ENCODE results near the gene CORO2A. TPM values are rescaled to one million over a fixed set of nuclear protein-coding genes. Genes with fewer than 3 reads are reported as not detected.
"Not testable (repeated sequence)": the region's sequence is repeated elsewhere in the genome, so short reads cannot be mapped to it uniquely, and the experiment has no call there.

The CORO2A gene
- total and polyA plus RNA-seq, 8 donors: 2.8 to 26.7 (median 10.7) TPM

DNA sequence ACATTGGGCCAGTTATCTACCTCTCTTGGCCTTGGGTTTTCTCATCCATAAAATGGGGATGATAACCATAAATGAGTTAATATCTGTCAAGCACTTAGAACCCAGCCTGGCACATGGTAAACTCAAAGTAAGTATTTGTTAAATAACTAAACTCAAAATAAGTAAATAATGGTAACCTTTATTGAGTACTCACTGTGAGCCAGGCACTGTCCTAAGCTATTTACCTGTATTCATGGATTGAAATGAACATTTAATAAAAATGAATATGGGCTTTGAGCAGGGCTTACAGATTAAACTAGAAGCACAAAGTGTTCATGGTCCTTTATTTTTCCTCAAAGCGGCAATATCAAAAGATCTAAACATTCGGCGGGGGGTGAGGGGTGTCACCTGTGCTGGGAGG is 16.7 kb downstream of the CORO2A start:
- intact Hi-C loops (cut with DNase I; ENCODE audit: low total_unique reads): no loop called here
- no peaks in the 10 kb centered on the region for H3K36me3 ChIP-seq
- H3K4me1 ChIP-seq: peaks cover 3 to 15% (median 5%) of the 10 kb centered on the region in 4 donors
- H3K4me3 ChIP-seq: no peak overlapping the region
- DNase-seq: no peak
- TF ChIP-seq EP300 (IDR thresholded peaks at IDR 0.05) (no peak), POLR2A (IDR thresholded peaks at IDR 0.05) (no peak), POLR2AphosphoS5 (IDR thresholded peaks at IDR 0.05) (no peak)
- WGBS, 5 donors: 77 to 92% (median 89%) methylated on average over 3 of the region's 3 CpGs
- no peak overlapping the region for H3K27ac ChIP-seq
- no peaks in the 10 kb centered on the region for H3K9me3 ChIP-seq
- H3K27me3 ChIP-seq: no peaks in the 10 kb centered on the region

DNA sequence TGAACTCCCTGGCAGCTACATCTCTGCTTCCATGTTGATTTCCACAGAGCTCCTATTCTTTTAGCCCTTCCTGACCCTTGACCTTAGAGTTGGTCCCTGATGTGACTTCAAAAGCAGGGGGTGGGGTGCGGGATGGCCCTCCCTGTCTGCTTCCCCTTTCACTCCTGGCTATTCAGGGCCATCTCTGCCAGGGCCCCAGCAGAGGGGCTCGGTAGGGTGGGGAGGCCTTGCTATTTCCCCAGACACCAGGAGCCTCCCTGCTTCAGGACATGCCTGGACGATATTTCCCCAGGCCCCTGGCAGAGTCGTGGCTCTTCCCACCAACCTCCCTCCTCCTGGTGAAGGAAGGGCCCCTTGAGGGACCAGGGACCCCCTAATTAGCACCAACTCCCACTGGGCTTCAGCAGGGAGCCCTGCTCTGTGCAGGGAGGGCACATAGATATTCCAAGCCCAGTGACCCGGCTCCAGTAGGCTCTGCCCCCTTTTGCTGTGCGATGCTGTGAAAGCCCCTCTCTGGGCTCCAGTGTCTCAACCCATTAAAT is 17.3 kb downstream of the CORO2A start:
- H3K36me3 ChIP-seq: no peaks in the 10 kb centered on the region
- H3K9me3 ChIP-seq: no peaks in the 10 kb centered on the region
- H3K4me3 ChIP-seq: no peak overlapping the region
- intact Hi-C loops (cut with DNase I; ENCODE audit: low total_unique reads): no loop called here
- peak overlapping the region in 1 of 5 donors; percentile 22 for H3K27ac ChIP-seq
- DNase-seq: no peak
- TF ChIP-seq POLR2A (IDR thresholded peaks at IDR 0.05): no peak
- H3K27me3 ChIP-seq: no peaks in the 10 kb centered on the region
- WGBS, 5 donors: 66 to 77% (median 69%) methylated on average over 5 to 6 of the region's 6 CpGs
- H3K4me1 ChIP-seq: peaks cover 3 to 15% (median 5%) of the 10 kb centered on the region in 4 donors

DNA sequence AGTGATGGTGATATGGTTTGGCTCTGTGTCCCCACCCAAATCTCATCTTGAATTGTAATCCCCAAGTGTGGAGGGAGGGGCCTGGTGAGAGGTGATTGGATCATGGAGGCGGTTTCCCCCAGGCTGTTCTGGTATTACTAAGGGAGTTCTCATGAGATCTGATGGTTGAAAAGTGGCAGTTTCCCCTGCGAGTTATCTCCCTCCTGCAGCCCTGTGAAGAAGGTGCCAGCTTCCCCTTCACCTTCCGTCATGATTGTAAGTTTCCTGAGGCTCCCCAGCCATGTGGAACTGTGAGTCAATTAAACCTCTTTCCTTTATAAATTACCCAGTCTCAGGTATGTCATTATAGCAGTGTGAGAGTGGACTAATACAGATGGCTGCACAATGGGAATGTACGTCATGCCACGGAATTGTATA is 17.9 kb downstream of the CORO2A start:
- 68 to 90% (median 83%) methylated on average over 5 of the region's 5 CpGs for WGBS, 5 donors
- H3K27ac ChIP-seq; H3K9me3 ChIP-seq; H3K27me3 ChIP-seq; DNase-seq; H3K4me3 ChIP-seq; H3K36me3 ChIP-seq; intact Hi-C loops (cut with DNase I; ENCODE audit: low total_unique reads): not testable (repeated sequence)
- peaks cover 3 to 21% (median 6%) of the 10 kb centered on the region in 4 donors for H3K4me1 ChIP-seq

DNA sequence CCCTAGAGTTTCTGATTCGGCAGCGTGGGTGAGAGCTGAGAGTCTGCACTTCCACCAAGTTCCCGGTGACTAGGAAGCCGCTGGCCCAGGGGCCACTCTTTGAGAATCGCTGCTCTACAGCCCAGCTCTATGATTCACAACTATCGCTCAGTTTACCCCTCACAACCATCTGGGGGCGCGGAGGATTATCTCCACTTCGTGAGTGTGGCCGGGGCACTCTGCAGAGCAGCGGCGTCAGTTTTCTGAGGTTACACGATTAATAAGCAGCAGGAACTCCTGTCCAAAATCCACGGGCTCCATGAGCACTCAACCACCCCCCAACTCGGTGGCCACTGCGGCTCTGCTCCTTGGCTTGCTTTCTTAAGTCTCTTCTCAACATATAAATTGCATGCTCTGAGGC is 19.3 kb downstream of the CORO2A start:
- DNase-seq: no peak
- no peak overlapping the region for H3K27ac ChIP-seq

DNA sequence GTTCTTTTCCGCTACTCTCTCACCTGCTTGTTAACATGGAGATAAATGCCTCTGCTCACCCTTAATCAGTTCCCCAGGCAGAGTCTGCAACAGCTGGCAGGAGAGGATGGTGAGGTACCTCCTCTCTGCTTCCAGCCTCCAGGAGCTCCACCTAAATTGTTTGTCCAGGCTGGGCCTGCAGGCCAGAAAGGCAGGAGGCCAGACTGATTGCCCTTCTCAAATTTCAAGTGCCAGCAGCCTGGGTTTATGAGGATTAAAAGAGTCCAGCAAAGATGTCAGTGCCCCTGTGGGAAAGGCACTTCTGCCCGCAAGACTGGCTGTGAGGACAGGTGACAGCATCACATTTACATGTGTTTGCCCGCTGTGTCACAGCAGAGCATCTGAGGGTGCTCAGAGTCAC is 19.8 kb downstream of the CORO2A start:
- H3K9me3 ChIP-seq: no peaks in the 10 kb centered on the region
- no peak overlapping the region for H3K4me3 ChIP-seq
- H3K4me1 ChIP-seq: peaks cover 3 to 36% (median 12%) of the 10 kb centered on the region in 4 donors
- H3K27ac ChIP-seq: no peak overlapping the region
- intact Hi-C loops (cut with DNase I; ENCODE audit: low total_unique reads): no loop called here
- WGBS, 5 donors: 40 to 66% (median 45%) methylated on average over 3 of the region's 3 CpGs
- peak in 1 of 2 donors; percentile 61 for DNase-seq
- H3K36me3 ChIP-seq: no peaks in the 10 kb centered on the region
- TF ChIP-seq, protein P1, sequence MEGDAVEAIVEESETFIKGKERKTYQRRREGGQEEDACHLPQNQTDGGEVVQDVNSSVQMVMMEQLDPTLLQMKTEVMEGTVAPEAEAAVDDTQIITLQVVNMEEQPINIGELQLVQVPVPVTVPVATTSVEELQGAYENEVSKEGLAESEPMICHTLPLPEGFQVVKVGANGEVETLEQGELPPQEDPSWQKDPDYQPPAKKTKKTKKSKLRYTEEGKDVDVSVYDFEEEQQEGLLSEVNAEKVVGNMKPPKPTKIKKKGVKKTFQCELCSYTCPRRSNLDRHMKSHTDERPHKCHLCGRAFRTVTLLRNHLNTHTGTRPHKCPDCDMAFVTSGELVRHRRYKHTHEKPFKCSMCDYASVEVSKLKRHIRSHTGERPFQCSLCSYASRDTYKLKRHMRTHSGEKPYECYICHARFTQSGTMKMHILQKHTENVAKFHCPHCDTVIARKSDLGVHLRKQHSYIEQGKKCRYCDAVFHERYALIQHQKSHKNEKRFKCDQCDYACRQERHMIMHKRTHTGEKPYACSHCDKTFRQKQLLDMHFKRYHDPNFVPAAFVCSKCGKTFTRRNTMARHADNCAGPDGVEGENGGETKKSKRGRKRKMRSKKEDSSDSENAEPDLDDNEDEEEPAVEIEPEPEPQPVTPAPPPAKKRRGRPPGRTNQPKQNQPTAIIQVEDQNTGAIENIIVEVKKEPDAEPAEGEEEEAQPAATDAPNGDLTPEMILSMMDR (IDR thresholded peaks at IDR 0.05): no peak
- TF ChIP-seq POLR2A (IDR thresholded peaks at IDR 0.05) (no peak), EP300 (IDR thresholded peaks at IDR 0.05) (no peak), POLR2AphosphoS5 (IDR thresholded peaks at IDR 0.05) (no peak)
- H3K27me3 ChIP-seq: no peaks in the 10 kb centered on the region

More for the DNA sequence above, 19.3 kb downstream of the CORO2A start:
- TF ChIP-seq, protein P1 (IDR thresholded peaks at IDR 0.05): no peak
- TF ChIP-seq EP300 (IDR thresholded peaks at IDR 0.05) (no peak), POLR2AphosphoS5 (IDR thresholded peaks at IDR 0.05) (no peak), POLR2A (IDR thresholded peaks at IDR 0.05) (no peak)
- H3K4me3 ChIP-seq: no peak overlapping the region
- 70 to 85% (median 81%) methylated on average over 11 to 16 of the region's 16 CpGs for WGBS, 5 donors
- H3K27me3 ChIP-seq: no peaks in the 10 kb centered on the region
- H3K36me3 ChIP-seq: no peaks in the 10 kb centered on the region
- intact Hi-C loops (cut with DNase I; ENCODE audit: low total_unique reads): no loop called here
- no peaks in the 10 kb centered on the region for H3K9me3 ChIP-seq
- H3K4me1 ChIP-seq: peaks cover 3 to 34% (median 12%) of the 10 kb centered on the region in 4 donors

DNA sequence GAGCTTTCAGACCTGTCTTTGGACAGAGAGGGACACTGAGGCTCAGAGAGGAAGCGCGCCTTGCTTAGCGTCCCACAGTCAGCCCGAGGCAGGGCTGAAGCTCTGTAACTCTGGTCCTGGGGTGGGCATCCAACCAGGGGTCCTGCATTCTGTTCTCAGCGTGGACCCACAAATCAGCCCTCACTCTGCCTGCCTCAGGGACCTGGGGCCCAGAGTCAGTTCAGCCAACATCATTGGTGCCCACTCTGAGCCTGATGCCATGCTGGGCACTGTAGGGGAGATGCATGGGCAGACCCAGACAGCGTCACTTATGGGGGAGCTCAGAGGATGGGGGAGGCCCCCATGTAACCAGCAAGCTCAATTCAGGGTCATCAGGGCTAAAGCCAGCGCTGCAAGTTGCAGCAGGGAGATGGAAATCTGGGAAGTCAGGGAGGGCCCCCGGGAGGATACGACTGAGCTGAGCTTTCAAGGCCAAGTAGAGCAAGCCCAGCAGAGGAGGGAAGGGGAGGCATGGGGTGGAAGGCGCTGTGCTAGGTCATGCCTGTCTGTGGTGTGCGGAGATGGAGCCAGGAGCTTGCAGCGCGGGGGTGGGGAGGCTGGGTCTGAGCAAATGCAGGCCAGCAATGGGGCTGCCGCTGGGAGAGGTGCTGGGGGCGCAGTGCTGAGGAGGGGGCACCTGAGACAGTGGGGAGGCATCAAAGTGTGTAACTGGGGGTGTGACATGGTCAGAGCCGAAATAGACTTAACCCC is 21.1 kb downstream of the CORO2A start:
- H3K9me3 ChIP-seq: no peaks in the 10 kb centered on the region
- TF ChIP-seq, protein P1 (IDR thresholded peaks at IDR 0.05): no peak
- TF ChIP-seq POLR2A (IDR thresholded peaks at IDR 0.05): no peak
- no peak for DNase-seq
- H3K27ac ChIP-seq: no peak overlapping the region
- no peaks in the 10 kb centered on the region for H3K36me3 ChIP-seq
- H3K27me3 ChIP-seq: no peaks in the 10 kb centered on the region
- H3K4me3 ChIP-seq: no peak overlapping the region
- peaks cover 0 to 28% (median 10%) of the 10 kb centered on the region in 4 donors for H3K4me1 ChIP-seq
- WGBS, 5 donors: 70 to 89% (median 84%) methylated on average over 11 to 16 of the region's 16 CpGs
- intact Hi-C loops (cut with DNase I; ENCODE audit: low total_unique reads): no loop called here
